ENCODE results near the gene PSKH1.

The PSKH1 gene

GRCh38 chr16:67878846-67879245, 14.2 kb upstream of the PSKH1 start:
- Histone ChIP-seq H2BK12ac (ENCODE audit: low read length) (no peak overlapping the region), H3K9ac (ENCODE audit: low read length) (no peak overlapping the region), H2AK5ac (ENCODE audit: low read length) (no peak overlapping the region), H2AFZ (ENCODE audit: insufficient read depth, low read length, poor library complexity) (no peak overlapping the region), H2BK5ac (ENCODE audit: low read depth, low read length, poor library complexity) (no peak overlapping the region), H3K36me3 (ENCODE audit: control insufficient read depth in 1 of 2, insufficient read depth in 2 of 2, low read length in 2 of 2) (peaks cover 76 to 80% of the 10 kb centered on the region in 2 experiments), H3K4ac (ENCODE audit: low read depth, low read length) (no peak overlapping the region), H3K4me1 (ENCODE audit: control insufficient read depth in 1 of 2, insufficient read depth in 2 of 2, low read length in 2 of 2) (peaks cover 17 to 19% of the 10 kb centered on the region in 2 experiments), H3K23ac (ENCODE audit: low read length) (no peak overlapping the region), H3K14ac (ENCODE audit: low read length) (no peak overlapping the region), H2BK120ac (ENCODE audit: insufficient read depth, low read length, poor library complexity) (no peak overlapping the region), H3K79me1 (ENCODE audit: low read length) (no peaks in the 10 kb centered on the region), H3K4me3 (ENCODE audit: low read depth, low read length) (no peak overlapping the region), H4K12ac (ENCODE audit: low read depth, low read length) (no peak overlapping the region), H4K91ac (ENCODE audit: low read depth, low read length) (no peak overlapping the region), H3K27me3 (ENCODE audit: insufficient read depth, low read length) (no peaks in the 10 kb centered on the region), H4K8ac (ENCODE audit: low read depth, low read length) (no peak overlapping the region), H3K9me3 (ENCODE audit: insufficient read depth, low read depth, low read length) (peaks cover 6% of the 10 kb centered on the region), H3K18ac (ENCODE audit: low read length) (no peak overlapping the region), H3K4me2 (ENCODE audit: low read length) (no peak overlapping the region), H3K79me2 (ENCODE audit: control insufficient read depth, insufficient read depth, low read length, poor library complexity) (peaks cover 4% of the 10 kb centered on the region), H3K27ac (ENCODE audit: low read depth, low read length) (no peak overlapping the region)
- no peak for DNase-seq
- WGBS (ENCODE audit: extremely low coverage, insufficient coverage, insufficient read length): no CpG with 5 or more reads among the region's 9 CpGs

GRCh38 chr16:67879462-67879861, 13.6 kb upstream of the PSKH1 start:
- Histone ChIP-seq H2BK5ac (ENCODE audit: low read depth, low read length, poor library complexity) (no peak overlapping the region), H3K4me3 (ENCODE audit: low read depth, low read length) (no peak overlapping the region), H3K14ac (ENCODE audit: low read length) (no peak overlapping the region), H3K27ac (ENCODE audit: low read depth, low read length) (no peak overlapping the region), H2BK12ac (ENCODE audit: low read length) (no peak overlapping the region), H3K4me2 (ENCODE audit: low read length) (no peak overlapping the region), H3K4me1 (ENCODE audit: control insufficient read depth in 1 of 2, insufficient read depth in 2 of 2, low read length in 2 of 2) (peaks cover 17 to 18% of the 10 kb centered on the region in 2 experiments), H4K12ac (ENCODE audit: low read depth, low read length) (no peak overlapping the region), H3K23ac (ENCODE audit: low read length) (no peak overlapping the region), H2AFZ (ENCODE audit: insufficient read depth, low read length, poor library complexity) (no peak overlapping the region), H3K79me2 (ENCODE audit: control insufficient read depth, insufficient read depth, low read length, poor library complexity) (no peaks in the 10 kb centered on the region), H3K18ac (ENCODE audit: low read length) (no peak overlapping the region), H3K79me1 (ENCODE audit: low read length) (no peaks in the 10 kb centered on the region), H4K8ac (ENCODE audit: low read depth, low read length) (no peak overlapping the region), H3K9ac (ENCODE audit: low read length) (no peak overlapping the region), H2BK120ac (ENCODE audit: insufficient read depth, low read length, poor library complexity) (no peak overlapping the region), H2AK5ac (ENCODE audit: low read length) (no peak overlapping the region), H3K27me3 (ENCODE audit: insufficient read depth, low read length) (no peaks in the 10 kb centered on the region), H3K36me3 (ENCODE audit: control insufficient read depth in 1 of 2, insufficient read depth in 2 of 2, low read length in 2 of 2) (peaks cover 80 to 84% of the 10 kb centered on the region in 2 experiments), H4K91ac (ENCODE audit: low read depth, low read length) (no peak overlapping the region), H3K4ac (ENCODE audit: low read depth, low read length) (no peak overlapping the region), H3K9me3 (ENCODE audit: insufficient read depth, low read depth, low read length) (peaks cover 6% of the 10 kb centered on the region)
- DNase-seq: no peak
- WGBS (ENCODE audit: extremely low coverage, insufficient coverage, insufficient read length): no CpG with 5 or more reads among the region's 12 CpGs

- WGBS (ENCODE audit: extremely low coverage, insufficient coverage, insufficient read length): no CpG with 5 or more reads among the region's 5 CpGs
- Histone ChIP-seq H3K36me3 (ENCODE audit: control insufficient read depth in 1 of 2, insufficient read depth in 2 of 2, low read length in 2 of 2) (peaks cover 80 to 84% of the 10 kb centered on the region in 2 experiments), H3K79me1 (ENCODE audit: low read length) (no peaks in the 10 kb centered on the region)
Observed at GRCh38 chr16:67879936-67880335, 13.1 kb upstream of the PSKH1 start.

GRCh38 chr16:67880584-67880983, 12.5 kb upstream of the PSKH1 start:
- Histone ChIP-seq H4K8ac (ENCODE audit: low read depth, low read length) (no peak overlapping the region), H4K12ac (ENCODE audit: low read depth, low read length) (no peak overlapping the region), H2BK12ac (ENCODE audit: low read length) (no peak overlapping the region), H3K79me2 (ENCODE audit: control insufficient read depth, insufficient read depth, low read length, poor library complexity) (no peaks in the 10 kb centered on the region), H3K27me3 (ENCODE audit: insufficient read depth, low read length) (no peaks in the 10 kb centered on the region), H3K4me2 (ENCODE audit: low read length) (no peak overlapping the region), H2BK5ac (ENCODE audit: low read depth, low read length, poor library complexity) (no peak overlapping the region), H3K4ac (ENCODE audit: low read depth, low read length) (no peak overlapping the region), H4K91ac (ENCODE audit: low read depth, low read length) (no peak overlapping the region), H3K18ac (ENCODE audit: low read length) (no peak overlapping the region), H3K23ac (ENCODE audit: low read length) (no peak overlapping the region), H3K4me3 (ENCODE audit: low read depth, low read length) (no peak overlapping the region), H2AK5ac (ENCODE audit: low read length) (no peak overlapping the region), H3K79me1 (ENCODE audit: low read length) (no peaks in the 10 kb centered on the region), H2BK120ac (ENCODE audit: insufficient read depth, low read length, poor library complexity) (no peak overlapping the region), H3K36me3 (ENCODE audit: control insufficient read depth in 1 of 2, insufficient read depth in 2 of 2, low read length in 2 of 2) (peaks cover 80 to 83% of the 10 kb centered on the region in 2 experiments), H3K9ac (ENCODE audit: low read length) (no peak overlapping the region), H3K14ac (ENCODE audit: low read length) (no peak overlapping the region), H3K9me3 (ENCODE audit: insufficient read depth, low read depth, low read length) (peaks cover 6% of the 10 kb centered on the region), H2AFZ (ENCODE audit: insufficient read depth, low read length, poor library complexity) (no peak overlapping the region), H3K4me1 (ENCODE audit: control insufficient read depth in 1 of 2, insufficient read depth in 2 of 2, low read length in 2 of 2) (peaks cover 20 to 25% of the 10 kb centered on the region in 2 experiments), H3K27ac (ENCODE audit: low read depth, low read length) (no peak overlapping the region)
- DNase-seq: no peak
- no CpG with 5 or more reads among the region's 13 CpGs for WGBS (ENCODE audit: extremely low coverage, insufficient coverage, insufficient read length)

More at GRCh38 chr16:67879936-67880335, 13.1 kb upstream of the PSKH1 start:
- Histone ChIP-seq H4K8ac (ENCODE audit: low read depth, low read length) (no peak overlapping the region), H4K12ac (ENCODE audit: low read depth, low read length) (no peak overlapping the region), H3K27me3 (ENCODE audit: insufficient read depth, low read length) (no peaks in the 10 kb centered on the region), H3K14ac (ENCODE audit: low read length) (no peak overlapping the region), H3K4me1 (ENCODE audit: control insufficient read depth in 1 of 2, insufficient read depth in 2 of 2, low read length in 2 of 2) (peaks cover 19 to 22% of the 10 kb centered on the region in 2 experiments), H3K9me3 (ENCODE audit: insufficient read depth, low read depth, low read length) (peaks cover 6% of the 10 kb centered on the region), H2BK12ac (ENCODE audit: low read length) (no peak overlapping the region), H2BK5ac (ENCODE audit: low read depth, low read length, poor library complexity) (no peak overlapping the region), H3K4ac (ENCODE audit: low read depth, low read length) (no peak overlapping the region), H2AK5ac (ENCODE audit: low read length) (no peak overlapping the region), H2AFZ (ENCODE audit: insufficient read depth, low read length, poor library complexity) (no peak overlapping the region), H3K9ac (ENCODE audit: low read length) (no peak overlapping the region), H4K91ac (ENCODE audit: low read depth, low read length) (no peak overlapping the region), H3K18ac (ENCODE audit: low read length) (no peak overlapping the region), H3K4me3 (ENCODE audit: low read depth, low read length) (no peak overlapping the region), H3K27ac (ENCODE audit: low read depth, low read length) (no peak overlapping the region), H3K23ac (ENCODE audit: low read length) (no peak overlapping the region), H3K4me2 (ENCODE audit: low read length) (no peak overlapping the region), H3K79me2 (ENCODE audit: control insufficient read depth, insufficient read depth, low read length, poor library complexity) (no peaks in the 10 kb centered on the region), H2BK120ac (ENCODE audit: insufficient read depth, low read length, poor library complexity) (no peak overlapping the region)
- no peak for DNase-seq

All from trophoblast cell (in vitro differentiated cells and primary cell).